Activated B cell treated with CpG ODN at 0.5 μM for 24 hours (primary cell): ENCODE results near the gene BNIPL. TPM values are rescaled to one million over a fixed set of nuclear protein-coding genes. Genes with fewer than 3 reads are reported as not detected.

Source experiments
- ATAC-seq: fragments of 200-7000 bp; cut with Tn5 transposase; one replicate; pipeline ENCODE4 v1.10.0; 2021; ENCODE audit warnings: low read depth, mild to moderate bottlenecking, moderate library complexity
- CTCF ChIA-PET: fragments of 350-600 bp; sonication (Branson Sonifier 250); formaldehyde crosslinking; loops from one replicate; lab custom pipeline; 2021; ENCODE audit warnings: antibody characterized with exemption; lab: Charles Lee
- POLR2A ChIA-PET: fragments of 350-600 bp; sonication (Branson Sonifier 250); formaldehyde crosslinking; loops from one replicate; lab custom pipeline; 2021; ENCODE audit warnings: antibody characterized with exemption; lab: Charles Lee
- DNase-seq: peaks from one replicate; pipeline ENCODE4 v3.0.0; 2022
- H3K27ac Mint-ChIP-seq: one replicate; pipeline ENCODE4 v1.8.0; 2020; ENCODE audit warnings: mixed read lengths
- H3K27me3 Mint-ChIP-seq: one replicate; pipeline ENCODE4 v1.8.0; 2021; ENCODE audit warnings: mixed read lengths
- H3K36me3 Mint-ChIP-seq: one replicate; pipeline ENCODE4 v1.8.0; 2021; ENCODE audit warnings: low read depth, mixed read lengths
- H3K4me1 Mint-ChIP-seq: one replicate; pipeline ENCODE4 v1.8.0; 2021; ENCODE audit warnings: mixed read lengths
- H3K4me3 Mint-ChIP-seq: one replicate; pipeline ENCODE4 v1.8.0; 2020; ENCODE audit warnings: mild to moderate bottlenecking, mixed read lengths
- H3K9me3 Mint-ChIP-seq: one replicate; pipeline ENCODE4 v1.8.0; 2020; ENCODE audit warnings: mixed read lengths
- CTCF ChIP-seq: fragments of 200-600 bp; IDR thresholded peaks from one replicate; pipeline ENCODE4 v1.8.0; 2022; ENCODE audit warnings: antibody characterized with exemption, mild to moderate bottlenecking
- intact Hi-C: fragments of 100-400 bp; cut with micrococcal nuclease; formaldehyde crosslinking; loops from one replicate; pipeline ENCODE4 v1.15.1; 2024
- total RNA-seq: library from RNA; stranded (reverse); gene quantifications from 2 replicates; pipeline ENCODE4 v1.2.3, GENCODE V29; 2022

Gene BNIPL
- total RNA-seq, 1 donor from 2014 or later: 1.00 TPM

- no peak for DNase-seq
- H3K4me3 Mint-ChIP-seq: no peak overlapping the region
- no peaks in the 10 kb centered on the region for H3K9me3 Mint-ChIP-seq
- ATAC-seq: peak; percentile 34
- POLR2A ChIA-PET: interaction anchor here (1.5 kb wide), 1 partner anchor 11 kb away, joined by 4 read pairs; the partner anchor contains the start of gene MINDY1
- CTCF ChIA-PET: interaction anchor here (0.6 to 2.6 kb wide), 16 partner anchors 9 to 744 kb away, joined by 3 to 19 read pairs (median 4); partner anchors contain the start of genes ANXA9 and MINDY1
- H3K27me3 Mint-ChIP-seq: no peaks in the 10 kb centered on the region
- H3K4me1 Mint-ChIP-seq: no peaks in the 10 kb centered on the region
- no peak for TF ChIP-seq CTCF
- intact Hi-C loops: loop anchor here (1.0 kb wide), 1 partner anchor 532 kb away; no protein-coding TSS in a partner anchor
- H3K27ac Mint-ChIP-seq: no peak overlapping the region
- peaks cover 26% of the 10 kb centered on the region for H3K36me3 Mint-ChIP-seq
Measured at GRCh38 chr1:150995896-150996295, 40.5 kb upstream of the BNIPL start.

GRCh38 chr1:150997126-150997872, 39.1 kb upstream of the BNIPL start:
- H3K36me3 Mint-ChIP-seq: peaks cover 30% of the 10 kb centered on the region
- no peak for DNase-seq
- ChIA-PET CTCF (interaction anchor here (0.6 to 2.2 kb wide), 4 partner anchors 9 to 158 kb away, joined by 3 to 19 read pairs (median 4); partner anchors contain the start of gene MINDY1), POLR2A (no interaction called here)
- ATAC-seq: no peak
- intact Hi-C loops: no loop called here
- no peak overlapping the region for H3K27ac Mint-ChIP-seq
- no peaks in the 10 kb centered on the region for H3K9me3 Mint-ChIP-seq
- H3K4me3 Mint-ChIP-seq: no peak overlapping the region
- H3K4me1 Mint-ChIP-seq: no peaks in the 10 kb centered on the region
- H3K27me3 Mint-ChIP-seq: no peaks in the 10 kb centered on the region
- TF ChIP-seq CTCF: no peak

GRCh38 chr1:150997949-150998348, 38.4 kb upstream of the BNIPL start:
- Mint-ChIP-seq H3K9me3 (no peaks in the 10 kb centered on the region), H3K27ac (no peak overlapping the region), H3K36me3 (peaks cover 33% of the 10 kb centered on the region), H3K4me3 (no peak overlapping the region), H3K4me1 (peaks cover 5% of the 10 kb centered on the region), H3K27me3 (no peaks in the 10 kb centered on the region)
- TF ChIP-seq CTCF: no peak
- DNase-seq: no peak
- POLR2A ChIA-PET: interaction anchor here (0.5 kb wide), 1 partner anchor 853 kb away, joined by 3 read pairs; no protein-coding TSS in a partner anchor
- CTCF ChIA-PET: interaction anchor here (0.6 to 1.2 kb wide), 3 partner anchors 8 to 158 kb away, joined by 3 to 4 read pairs (median 3); partner anchors contain the start of gene MINDY1
- ATAC-seq: no peak
- intact Hi-C loops: no loop called here

GRCh38 chr1:150999051-150999674, 37.2 kb upstream of the BNIPL start:
- DNase-seq: no peak
- Mint-ChIP-seq H3K9me3 (no peaks in the 10 kb centered on the region), H3K36me3 (peaks cover 33% of the 10 kb centered on the region), H3K4me3 (no peak overlapping the region), H3K27ac (no peak overlapping the region), H3K4me1 (peaks cover 15% of the 10 kb centered on the region), H3K27me3 (no peaks in the 10 kb centered on the region)
- CTCF ChIA-PET: no interaction called here
- POLR2A ChIA-PET: interaction anchor here (0.5 kb wide), 1 partner anchor 24 kb away, joined by 5 read pairs; no protein-coding TSS in a partner anchor
- ATAC-seq: no peak
- TF ChIP-seq CTCF: no peak
- intact Hi-C loops: no loop called here

- DNase-seq (no peak), ATAC-seq (no peak)
- Mint-ChIP-seq H3K4me1 (peaks cover 21% of the 10 kb centered on the region), H3K9me3 (no peaks in the 10 kb centered on the region), H3K4me3 (no peak overlapping the region), H3K27me3 (no peaks in the 10 kb centered on the region), H3K27ac (no peak overlapping the region), H3K36me3 (peaks cover 33% of the 10 kb centered on the region)
- intact Hi-C loops: loop anchor here (10.0 kb wide), 1 partner anchor 255 kb away; the partner anchor contains the start of gene PSMD4
- no peak for TF ChIP-seq CTCF
- ChIA-PET CTCF (no interaction called here), POLR2A (no interaction called here)
Measured at GRCh38 chr1:150999926-151000325, 36.5 kb upstream of the BNIPL start.
